ENCODE results near the gene ME1. TPM values are rescaled to one million over a fixed set of nuclear protein-coding genes. Genes with fewer than 3 reads are reported as not detected.

ME1 gene
- total and polyA plus RNA-seq, 2 experiments from 2014 or later = 19.0 to 19.7 TPM

DNA sequence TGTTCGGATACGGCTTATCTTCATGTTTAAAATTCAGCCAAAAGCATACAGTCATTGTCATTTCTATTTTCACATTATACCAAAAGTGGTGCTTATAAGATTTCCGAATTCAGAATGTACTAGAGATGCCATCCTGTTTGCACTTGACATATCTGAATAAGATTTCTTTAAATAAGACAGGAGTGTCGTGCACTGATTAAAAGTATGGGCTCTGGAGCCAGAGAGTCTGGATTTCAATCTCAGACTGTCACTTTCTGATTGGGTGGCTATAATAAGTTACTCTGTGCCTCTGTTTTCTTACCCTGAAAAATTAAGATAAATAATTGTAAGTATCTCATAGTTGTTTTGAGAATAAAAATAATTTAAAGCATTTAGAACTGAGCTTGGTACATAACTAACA is 144.9 kb downstream of the ME1 start:
- 90% methylated on average over 4 of the region's 4 CpGs for WGBS (ENCODE audit: low lambda C conversion rate, missing lambda C conversion rate)
- no peak for DNase-seq (ENCODE audit: low spot score)
- no peak overlapping the region for H3K4me3 ChIP-seq
- no peak overlapping the region for H3K4me2 ChIP-seq
- H3K79me2 ChIP-seq = no peaks in the 10 kb centered on the region
- no peaks in the 10 kb centered on the region for H3K9me2 ChIP-seq (replicated peaks; ENCODE audit: insufficient read depth)
- no peak overlapping the region for H2AFZ ChIP-seq
- TF ChIP-seq EZH2 (IDR thresholded peaks at IDR 0.05; ENCODE audit: borderline replicate concordance) (no peak), EZH2phosphoT487 (IDR thresholded peaks at IDR 0.05; ENCODE audit: low read depth, severe bottlenecking, unreplicated experiment) (no peak)
- no peak overlapping the region for H3K27ac ChIP-seq
- no peaks in the 10 kb centered on the region for H3K9me3 ChIP-seq (ENCODE audit: low read depth)
- no peaks in the 10 kb centered on the region for H3K4me1 ChIP-seq (ENCODE audit: insufficient read depth)
- H3K36me3 ChIP-seq (replicated peaks; ENCODE audit: insufficient read depth, low read depth) = no peaks in the 10 kb centered on the region
- H4K20me1 ChIP-seq (ENCODE audit: insufficient read depth, poor library complexity, severe bottlenecking) = no peaks in the 10 kb centered on the region
- H3K27me3 ChIP-seq = no peaks in the 10 kb centered on the region

DNA sequence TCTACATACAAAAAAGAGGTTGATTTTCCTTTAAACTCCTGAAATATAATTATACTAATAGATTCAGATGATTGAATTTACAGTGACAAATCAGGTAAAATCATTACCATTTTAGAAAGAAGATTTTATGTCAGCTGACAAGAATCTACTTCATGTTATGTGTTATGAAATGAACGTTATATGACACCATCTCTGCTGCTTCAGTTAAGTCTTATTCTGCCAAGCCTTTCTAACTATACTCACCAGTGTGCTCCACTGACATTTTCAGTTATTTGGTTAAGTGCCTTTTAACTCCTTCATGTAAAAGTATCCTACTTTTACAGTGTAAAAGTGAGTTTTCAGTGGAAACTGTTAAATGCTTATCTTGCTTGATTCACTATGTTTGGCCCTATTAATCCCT is 157.3 kb downstream of the ME1 start:
- H3K27me3 ChIP-seq = no peaks in the 10 kb centered on the region

DNA sequence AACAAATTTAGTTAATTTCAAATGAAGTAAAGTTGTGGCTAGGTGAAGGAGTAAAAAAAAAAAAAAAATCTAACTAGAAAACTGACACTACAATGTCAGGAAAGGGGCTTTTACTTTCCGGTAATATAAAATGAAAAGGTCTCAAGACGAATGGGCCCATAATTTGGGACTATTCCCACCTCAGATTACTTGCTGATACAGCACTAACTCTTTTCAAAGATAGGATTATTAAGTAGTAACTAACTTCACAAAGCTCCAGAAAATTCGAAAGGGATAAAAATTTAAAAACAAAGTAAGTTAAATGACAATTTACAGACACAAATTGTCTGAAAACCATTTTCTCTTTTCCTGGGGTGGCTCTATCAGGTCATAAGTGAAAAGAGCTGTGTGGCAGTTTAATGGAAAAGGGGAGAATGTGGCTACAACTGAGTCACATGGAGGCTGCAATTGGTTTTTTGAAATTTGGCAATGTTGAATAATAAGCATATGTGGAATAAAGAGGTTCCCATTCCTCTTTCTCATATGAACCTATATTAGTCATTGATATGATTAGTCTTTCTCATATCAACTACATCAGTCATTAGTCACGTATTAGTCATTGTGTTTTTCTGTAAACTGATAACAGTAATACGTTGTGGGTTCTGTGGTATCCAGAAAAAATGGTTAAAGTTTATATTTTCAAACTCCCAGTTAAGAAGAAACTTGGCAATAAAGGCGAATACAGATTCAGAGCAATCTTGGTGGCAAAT is 159.7 kb downstream of the ME1 start:
- no peaks in the 10 kb centered on the region for H3K79me2 ChIP-seq
- no peaks in the 10 kb centered on the region for H3K27me3 ChIP-seq
- TF ChIP-seq EZH2 (IDR thresholded peaks at IDR 0.05; ENCODE audit: borderline replicate concordance) (no peak), EZH2phosphoT487 (IDR thresholded peaks at IDR 0.05; ENCODE audit: low read depth, severe bottlenecking, unreplicated experiment) (no peak)
- DNase-seq (ENCODE audit: low spot score) = no peak
- no peak overlapping the region for H3K4me3 ChIP-seq
- no peaks in the 10 kb centered on the region for H3K9me3 ChIP-seq (ENCODE audit: low read depth)
- no peak overlapping the region for H2AFZ ChIP-seq
- no peak overlapping the region for H3K27ac ChIP-seq
- no peaks in the 10 kb centered on the region for H4K20me1 ChIP-seq (ENCODE audit: insufficient read depth, poor library complexity, severe bottlenecking)
- WGBS (ENCODE audit: low lambda C conversion rate, missing lambda C conversion rate) = 78% methylated on average over 6 of the region's 6 CpGs
- H3K4me1 ChIP-seq (ENCODE audit: insufficient read depth) = no peaks in the 10 kb centered on the region
- no peak overlapping the region for H3K4me2 ChIP-seq
- H3K9me2 ChIP-seq (replicated peaks; ENCODE audit: insufficient read depth) = no peaks in the 10 kb centered on the region
- no peaks in the 10 kb centered on the region for H3K36me3 ChIP-seq (replicated peaks; ENCODE audit: insufficient read depth, low read depth)

More for the DNA sequence above, 157.3 kb downstream of the ME1 start:
- H3K79me2 ChIP-seq = no peaks in the 10 kb centered on the region
- no peak overlapping the region for H3K27ac ChIP-seq
- H3K4me2 ChIP-seq = no peak overlapping the region
- H2AFZ ChIP-seq = no peak overlapping the region
- no peaks in the 10 kb centered on the region for H4K20me1 ChIP-seq (ENCODE audit: insufficient read depth, poor library complexity, severe bottlenecking)
- no peaks in the 10 kb centered on the region for H3K9me3 ChIP-seq (ENCODE audit: low read depth)
- DNase-seq (ENCODE audit: low spot score) = no peak
- H3K36me3 ChIP-seq (replicated peaks; ENCODE audit: insufficient read depth, low read depth) = no peaks in the 10 kb centered on the region
- WGBS (ENCODE audit: low lambda C conversion rate, missing lambda C conversion rate) = 56% methylated on average over 1 of the region's 1 CpG
- H3K9me2 ChIP-seq (replicated peaks; ENCODE audit: insufficient read depth) = no peaks in the 10 kb centered on the region
- H3K4me3 ChIP-seq = no peak overlapping the region
- TF ChIP-seq EZH2phosphoT487 (IDR thresholded peaks at IDR 0.05; ENCODE audit: low read depth, severe bottlenecking, unreplicated experiment) = no peak
- TF ChIP-seq, protein P1, sequence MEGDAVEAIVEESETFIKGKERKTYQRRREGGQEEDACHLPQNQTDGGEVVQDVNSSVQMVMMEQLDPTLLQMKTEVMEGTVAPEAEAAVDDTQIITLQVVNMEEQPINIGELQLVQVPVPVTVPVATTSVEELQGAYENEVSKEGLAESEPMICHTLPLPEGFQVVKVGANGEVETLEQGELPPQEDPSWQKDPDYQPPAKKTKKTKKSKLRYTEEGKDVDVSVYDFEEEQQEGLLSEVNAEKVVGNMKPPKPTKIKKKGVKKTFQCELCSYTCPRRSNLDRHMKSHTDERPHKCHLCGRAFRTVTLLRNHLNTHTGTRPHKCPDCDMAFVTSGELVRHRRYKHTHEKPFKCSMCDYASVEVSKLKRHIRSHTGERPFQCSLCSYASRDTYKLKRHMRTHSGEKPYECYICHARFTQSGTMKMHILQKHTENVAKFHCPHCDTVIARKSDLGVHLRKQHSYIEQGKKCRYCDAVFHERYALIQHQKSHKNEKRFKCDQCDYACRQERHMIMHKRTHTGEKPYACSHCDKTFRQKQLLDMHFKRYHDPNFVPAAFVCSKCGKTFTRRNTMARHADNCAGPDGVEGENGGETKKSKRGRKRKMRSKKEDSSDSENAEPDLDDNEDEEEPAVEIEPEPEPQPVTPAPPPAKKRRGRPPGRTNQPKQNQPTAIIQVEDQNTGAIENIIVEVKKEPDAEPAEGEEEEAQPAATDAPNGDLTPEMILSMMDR (IDR thresholded peaks at IDR 0.05; ENCODE audit: poor library complexity) = no peak
- no peak for TF ChIP-seq EZH2 (IDR thresholded peaks at IDR 0.05; ENCODE audit: borderline replicate concordance)
- no peaks in the 10 kb centered on the region for H3K4me1 ChIP-seq (ENCODE audit: insufficient read depth)

DNA sequence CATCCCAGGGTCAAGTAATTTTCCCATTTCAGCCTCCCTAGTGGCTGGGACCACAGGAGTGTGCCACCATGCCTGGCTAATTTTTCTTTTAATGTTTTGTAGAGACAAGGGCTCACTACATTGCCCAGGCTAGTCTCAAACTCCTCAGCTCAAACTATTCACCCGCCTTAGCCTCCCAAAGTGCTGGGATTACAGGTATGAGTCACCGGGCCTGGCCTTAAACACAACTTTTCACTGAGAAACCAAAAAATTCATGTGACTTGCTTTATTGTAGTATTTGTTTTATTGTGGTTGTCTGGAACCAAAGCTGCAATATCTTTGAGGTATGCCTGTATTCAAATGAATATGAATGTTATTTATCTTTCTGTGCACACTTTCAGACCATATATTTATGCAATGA is 165.5 kb downstream of the ME1 start:
- H3K27ac ChIP-seq = no peak overlapping the region

More for the DNA sequence above, 165.5 kb downstream of the ME1 start:
- no peaks in the 10 kb centered on the region for H3K79me2 ChIP-seq
- H3K4me2 ChIP-seq = no peak overlapping the region
- no peaks in the 10 kb centered on the region for H3K27me3 ChIP-seq
- no peaks in the 10 kb centered on the region for H3K36me3 ChIP-seq (replicated peaks; ENCODE audit: insufficient read depth, low read depth)
- H4K20me1 ChIP-seq (ENCODE audit: insufficient read depth, poor library complexity, severe bottlenecking) = no peaks in the 10 kb centered on the region
- DNase-seq (ENCODE audit: low spot score) = no peak
- no peak overlapping the region for H2AFZ ChIP-seq
- H3K4me3 ChIP-seq = no peak overlapping the region
- H3K9me3 ChIP-seq (ENCODE audit: low read depth) = no peaks in the 10 kb centered on the region
- 78% methylated on average over 2 of the region's 2 CpGs for WGBS (ENCODE audit: low lambda C conversion rate, missing lambda C conversion rate)
- no peaks in the 10 kb centered on the region for H3K4me1 ChIP-seq (ENCODE audit: insufficient read depth)
- no peaks in the 10 kb centered on the region for H3K9me2 ChIP-seq (replicated peaks; ENCODE audit: insufficient read depth)
- TF ChIP-seq, protein P1 (IDR thresholded peaks at IDR 0.05; ENCODE audit: poor library complexity) = no peak
- TF ChIP-seq EZH2 (IDR thresholded peaks at IDR 0.05; ENCODE audit: borderline replicate concordance) (no peak), EZH2phosphoT487 (IDR thresholded peaks at IDR 0.05; ENCODE audit: low read depth, severe bottlenecking, unreplicated experiment) (no peak)
